ENCODE results near the gene ZNF710.
"Not testable (repeated sequence)": the region's sequence is repeated elsewhere in the genome, so short reads cannot be mapped to it uniquely, and the experiment has no call there.

Gene ZNF710

GRCh38 chr15:90083954-90084607 lies 83.0 kb downstream of the ZNF710 start:
- DNase-seq = no peak

DNA sequence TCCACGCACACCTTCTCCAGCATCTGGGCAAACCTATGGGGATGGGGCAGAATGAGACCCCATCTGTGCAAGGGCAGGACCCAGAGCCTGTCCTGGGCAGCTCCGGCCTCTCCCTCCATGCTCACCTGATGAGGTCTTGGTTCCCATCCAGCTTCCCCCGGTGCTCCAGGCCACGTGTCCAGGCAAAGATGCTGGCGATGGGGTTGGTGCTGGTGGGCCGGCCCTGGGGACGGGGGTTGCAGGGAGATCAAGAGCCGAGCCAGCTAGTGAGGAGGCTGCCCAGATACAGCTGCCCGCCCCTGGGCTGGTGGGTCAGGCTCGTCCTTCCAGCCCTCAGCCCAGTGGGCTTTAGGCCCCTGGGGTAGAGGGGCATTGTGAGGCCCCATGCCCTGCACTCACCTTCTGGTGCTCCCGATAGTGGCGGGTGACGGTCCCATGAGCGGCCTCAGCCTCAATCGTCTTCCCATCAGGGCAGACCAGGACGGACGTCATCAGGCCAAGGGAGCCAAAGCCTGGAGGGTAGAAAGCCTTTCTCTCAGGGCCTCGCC lies 83.8 kb downstream of the ZNF710 start:
- DNase-seq = no peak

GRCh38 chr15:90085565-90085964 lies 84.4 kb downstream of the ZNF710 start:
- DNase-seq = peak; percentile 22

GRCh38 chr15:90086868-90087268 lies 85.7 kb downstream of the ZNF710 start:
- peak; percentile 51 for DNase-seq

- peak; percentile 29 for DNase-seq
Measured at GRCh38 chr15:90087454-90088154, 86.5 kb downstream of the ZNF710 start.

DNA sequence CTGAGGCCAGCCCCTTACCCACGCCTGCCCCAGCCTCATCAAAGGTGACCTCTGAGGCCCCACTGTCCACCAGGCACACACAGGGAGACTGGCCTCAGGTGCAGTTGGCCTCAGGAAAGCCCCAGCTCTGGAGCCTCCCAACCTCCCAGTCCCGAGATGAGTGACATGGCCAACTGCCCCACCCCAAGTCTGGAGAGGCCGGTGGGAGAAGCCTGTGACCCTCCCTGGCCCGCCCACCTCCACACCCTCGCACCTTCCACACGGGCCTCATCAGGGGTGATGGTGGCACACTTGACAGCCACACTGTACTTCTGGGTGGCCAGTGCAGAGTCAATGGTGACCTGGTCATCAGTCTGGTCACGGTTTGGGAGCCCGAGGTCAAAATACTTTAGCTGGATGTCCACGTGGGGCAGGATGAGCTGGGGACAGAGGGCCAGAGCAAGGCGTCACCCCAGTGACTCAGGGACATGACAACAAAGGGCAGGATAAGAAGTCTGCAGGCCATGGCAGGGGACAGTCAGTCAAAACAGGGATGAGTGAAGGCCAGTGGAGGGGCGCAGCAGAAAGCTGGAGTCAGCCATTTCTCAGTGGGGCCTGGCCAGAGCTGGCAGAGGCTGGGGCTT lies 89.2 kb downstream of the ZNF710 start:
- no peak for DNase-seq

GRCh38 chr15:90091156-90091931 lies 90.2 kb downstream of the ZNF710 start:
- no peak for DNase-seq

DNA sequence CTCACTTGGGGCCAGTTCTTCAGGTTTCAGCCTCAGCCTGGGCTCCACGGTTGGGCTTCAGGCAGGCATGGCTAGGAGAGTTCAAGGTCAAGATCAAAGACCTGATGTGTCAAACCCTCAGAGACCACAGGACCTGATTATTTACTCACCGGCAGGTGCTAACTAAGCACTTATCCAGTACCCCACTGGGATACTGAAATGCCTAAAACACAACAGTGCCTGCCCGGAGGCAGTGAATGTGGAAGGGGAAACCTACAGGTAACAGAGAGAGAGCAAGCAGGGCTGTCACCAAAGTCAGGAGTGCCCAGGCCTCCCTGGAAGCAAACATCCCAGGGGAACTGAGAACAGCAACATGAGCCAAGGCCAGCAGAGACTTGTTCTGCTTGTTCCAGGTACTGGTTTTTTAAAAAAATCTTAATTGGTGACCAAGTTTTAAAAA lies 94.4 kb downstream of the ZNF710 start:
- no peak for DNase-seq

GRCh38 chr15:90097475-90097874 lies 96.4 kb downstream of the ZNF710 start:
- DNase-seq = peak; percentile 82

DNA sequence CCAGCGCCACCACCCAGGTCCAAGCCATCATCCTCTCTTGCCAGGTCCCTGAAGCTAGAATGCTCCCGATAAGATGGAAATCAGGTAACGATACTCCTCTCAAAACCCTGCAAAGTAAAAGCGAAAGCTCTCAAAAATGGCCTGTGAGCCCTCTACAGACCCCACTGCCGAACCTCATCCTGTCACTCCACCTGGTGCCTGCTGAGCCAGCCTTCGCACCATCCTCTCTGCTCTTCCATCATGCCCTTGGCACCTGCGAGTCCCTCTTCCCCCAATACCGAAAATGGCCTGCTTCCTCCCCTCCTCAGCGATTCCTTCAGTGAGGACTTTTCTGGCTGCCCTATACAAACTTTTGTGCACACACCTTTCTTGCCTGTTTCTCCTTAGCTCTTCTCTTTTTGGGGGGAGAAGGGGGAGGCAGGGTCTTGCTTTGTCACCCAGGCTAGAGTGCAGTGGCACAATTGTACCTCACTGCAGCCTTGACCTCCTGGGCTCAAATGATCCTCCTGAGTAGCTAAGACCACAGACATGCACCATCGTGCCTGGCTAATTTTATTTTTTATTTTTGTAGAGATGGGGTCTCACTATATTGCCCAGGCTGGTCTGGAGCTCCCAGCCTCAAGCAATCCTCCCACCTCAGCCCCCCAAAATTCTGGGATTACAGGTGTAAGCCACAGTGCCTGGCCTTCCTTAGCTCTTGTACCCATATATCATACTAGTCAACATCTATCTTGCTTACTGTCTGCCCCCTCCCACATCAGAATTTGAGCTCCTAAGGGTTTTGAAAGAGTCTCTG lies 98.1 kb downstream of the ZNF710 start:
- DNase-seq = no peak

GRCh38 chr15:90099868-90100831 lies 99.0 kb downstream of the ZNF710 start:
- peak; percentile 79 for DNase-seq

- peak; percentile 45 for DNase-seq
Measured at GRCh38 chr15:90101130-90101968, 100.2 kb downstream of the ZNF710 start.

- DNase-seq = peak; percentile 57
Measured at GRCh38 chr15:90101969-90102890, 101.1 kb downstream of the ZNF710 start, which contains the start of gene IDH2. Gene IDH2 (minus strand): TSS chr15:90102468. CDS start chr15:90102390, 78 bp downstream.

GRCh38 chr15:90103701-90104329 lies 102.7 kb downstream of the ZNF710 start:
- DNase-seq = no peak

GRCh38 chr15:90104551-90104950 lies 103.4 kb downstream of the ZNF710 start:
- no peak for DNase-seq

- no peak for DNase-seq
Measured at GRCh38 chr15:90105521-90105920, 104.4 kb downstream of the ZNF710 start.

- DNase-seq = no peak
Measured at GRCh38 chr15:90106522-90107117, 105.5 kb downstream of the ZNF710 start.

DNA sequence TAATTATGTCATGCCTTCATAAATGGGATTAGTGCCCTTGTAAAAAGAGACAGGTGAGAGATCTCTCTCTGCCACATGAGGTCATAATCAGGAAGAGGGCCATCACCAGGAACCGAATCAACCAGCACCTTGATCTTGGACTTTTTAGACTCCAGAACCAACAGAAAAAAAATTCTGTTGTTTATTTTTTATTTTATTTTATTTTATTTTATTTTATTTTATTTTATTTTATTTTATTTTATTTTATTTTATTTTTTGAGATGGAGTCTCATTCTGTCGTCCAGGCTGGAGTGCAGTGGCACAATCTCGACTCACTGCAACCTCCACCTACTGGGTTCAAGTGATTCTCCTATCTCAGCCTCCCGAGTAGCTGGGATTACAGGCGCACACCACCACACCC lies 106.9 kb downstream of the ZNF710 start:
- not testable (repeated sequence) for DNase-seq

All from MV-4-11 (cell line).